HG03175 (cell line): ENCODE data around the gene C2CD4A.
A peak's percentile ranks its signal among the peaks of the same experiment; 100 is the strongest.
"Not testable (repeated sequence)": the region's sequence is repeated elsewhere in the genome, so short reads cannot be mapped to it uniquely, and the experiment has no call there.

ENCODE experiments used
- ATAC-seq: cut with Tn5 transposase; IDR thresholded peaks from one replicate; pipeline ENCODE4 v1.9.1; 2021; ENCODE audit warnings: mild to moderate bottlenecking, moderate library complexity; ENCODE audit not compliant: unreplicated experiment

Gene C2CD4A, protein sequence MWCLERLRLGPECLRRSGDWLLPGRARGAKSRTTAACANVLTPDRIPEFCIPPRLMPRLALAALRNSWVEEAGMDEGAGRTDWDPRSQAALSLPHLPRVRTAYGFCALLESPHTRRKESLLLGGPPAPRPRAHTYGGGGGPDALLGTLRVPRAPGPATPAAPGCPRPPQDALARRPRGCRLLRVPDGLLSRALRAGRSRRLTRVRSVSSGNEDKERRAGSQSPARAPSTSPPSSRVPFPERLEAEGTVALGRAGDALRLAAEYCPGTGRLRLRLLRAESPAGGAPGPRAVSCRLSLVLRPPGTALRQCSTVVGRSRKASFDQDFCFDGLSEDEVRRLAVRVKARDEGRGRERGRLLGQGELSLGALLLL

GRCh38 chr15:62066663-62067447 is at the start of gene C2CD4A:
C2CD4A (plus strand) TSS chr15:62066977; CDS start chr15:62067614, 637 bp downstream.
- peak; percentile 38 for ATAC-seq

- ATAC-seq: no peak
These were observed 46.1 kb upstream of the C2CD4A start for GRCh38 chr15:62020576-62021160.

- ATAC-seq: no peak
These were observed 44.7 kb upstream of the C2CD4A start for GRCh38 chr15:62021991-62022600.

DNA sequence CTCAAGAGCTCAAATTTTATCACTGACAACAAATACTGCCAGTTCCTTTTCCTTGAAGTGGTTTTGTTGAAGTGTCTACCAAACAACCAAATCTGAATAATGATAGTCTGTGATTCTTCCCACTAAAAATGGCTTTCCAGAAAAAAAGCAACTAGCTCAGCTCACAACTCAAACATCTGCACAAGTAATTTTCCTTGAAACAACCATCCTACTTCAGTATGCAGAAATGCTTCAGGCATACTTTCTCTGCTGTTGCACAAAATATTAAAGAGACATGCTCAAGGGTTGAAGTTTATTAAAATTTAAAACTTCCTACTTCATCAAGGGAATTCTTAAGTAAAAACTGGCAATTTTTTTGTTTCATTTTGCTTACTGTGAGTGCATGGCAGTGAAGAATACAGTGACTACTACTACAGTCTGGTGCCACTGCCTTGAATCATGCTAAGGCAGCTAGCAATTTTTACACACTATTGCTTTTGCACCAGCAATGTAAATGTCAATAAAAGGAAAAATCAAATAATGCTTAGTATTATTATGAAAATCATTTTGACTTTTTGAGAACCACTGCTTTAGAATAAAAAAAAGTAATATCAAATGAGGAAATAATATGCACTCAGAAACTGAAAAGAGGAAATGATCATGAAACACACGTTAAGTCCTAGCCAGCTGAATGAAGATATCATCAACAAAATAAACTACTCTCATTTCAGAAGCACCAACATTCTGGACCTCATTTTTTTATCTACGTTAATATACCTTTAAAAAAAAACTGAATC is 40.1 kb upstream of the C2CD4A start:
- peak; percentile 76 for ATAC-seq

- peak; percentile 24 for ATAC-seq
These were observed 39.6 kb upstream of the C2CD4A start for GRCh38 chr15:62027263-62027565.

- ATAC-seq: no peak
These were observed 38.9 kb upstream of the C2CD4A start for GRCh38 chr15:62027916-62028315.

DNA sequence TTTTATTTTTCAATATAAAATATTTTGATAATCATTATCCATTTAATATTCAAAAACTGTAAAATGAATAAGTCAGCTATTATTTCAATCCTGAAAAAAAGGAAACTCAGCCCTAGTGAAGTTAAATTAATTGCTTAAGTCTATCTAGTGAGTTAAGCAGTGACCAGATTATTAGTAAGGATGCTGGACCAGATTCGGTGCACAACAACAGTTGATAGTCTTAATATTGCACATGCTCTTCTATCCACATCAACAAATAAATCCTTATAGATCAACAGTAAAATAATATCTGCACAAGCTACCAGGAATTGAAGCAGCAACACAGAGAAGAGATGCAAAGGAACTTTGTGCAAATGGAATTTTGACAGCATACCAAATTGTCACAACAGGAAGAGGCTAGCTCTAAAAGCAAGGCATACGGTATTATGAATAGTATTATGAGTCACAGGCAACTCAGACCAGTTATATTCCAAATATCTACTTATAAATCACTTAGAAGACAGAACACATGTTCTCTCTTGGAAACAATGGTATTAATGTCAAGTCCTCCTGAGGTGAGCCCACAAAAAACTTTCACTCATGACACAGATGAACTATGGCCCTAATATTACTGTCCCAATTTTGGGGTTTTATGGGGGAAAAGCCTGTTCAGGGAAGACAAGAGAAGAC is 31.4 kb upstream of the C2CD4A start:
- no peak for ATAC-seq

GRCh38 chr15:62046078-62046743 is 20.6 kb upstream of the C2CD4A start:
- peak; percentile 70 for ATAC-seq

DNA sequence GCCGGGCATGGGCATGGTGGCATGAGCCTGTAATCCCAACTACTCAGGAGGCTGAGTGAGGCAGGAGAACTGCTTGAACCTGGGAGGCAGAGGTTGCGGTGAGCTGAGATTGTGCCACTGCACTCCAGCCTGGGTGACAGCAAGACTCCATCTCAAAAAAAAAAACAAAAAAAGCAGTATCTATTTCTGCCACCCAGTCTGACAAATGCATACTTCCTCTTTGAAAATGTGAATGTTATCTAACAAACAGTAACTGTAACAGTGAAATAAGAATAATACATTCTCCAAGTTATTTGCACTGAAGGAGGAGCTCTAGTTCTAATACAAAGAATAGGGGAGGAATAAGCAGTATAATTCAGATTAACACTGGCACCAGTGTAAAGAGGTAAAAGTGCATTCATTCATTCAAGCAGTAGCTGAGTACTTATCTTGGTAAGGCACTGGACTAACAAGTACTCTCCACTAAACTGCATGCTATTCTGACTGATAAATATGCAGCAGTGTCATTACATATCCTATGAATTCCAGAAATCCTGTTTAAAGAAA is 19.4 kb upstream of the C2CD4A start:
- ATAC-seq: no peak

DNA sequence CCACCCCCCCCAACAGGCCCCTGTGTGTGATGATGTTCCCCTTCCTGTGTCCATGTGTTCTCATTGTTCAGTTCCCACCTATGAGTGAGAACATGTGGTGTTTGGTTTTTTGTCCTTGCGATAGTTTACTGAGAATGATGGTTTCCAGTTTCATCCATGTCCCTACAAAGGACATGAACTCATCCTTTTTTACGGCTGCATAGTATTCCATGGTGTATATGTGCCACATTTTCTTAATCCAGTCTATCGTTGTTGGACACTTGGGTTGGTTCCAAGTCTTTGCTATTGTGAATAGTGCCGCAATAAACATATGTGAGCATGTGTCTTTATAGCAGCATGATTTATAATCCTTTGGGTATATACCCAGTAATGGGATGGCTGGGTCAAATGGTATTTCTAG is 18.5 kb upstream of the C2CD4A start:
- ATAC-seq: not testable (repeated sequence)

GRCh38 chr15:62050115-62050514 is 16.7 kb upstream of the C2CD4A start:
- ATAC-seq: no peak

DNA sequence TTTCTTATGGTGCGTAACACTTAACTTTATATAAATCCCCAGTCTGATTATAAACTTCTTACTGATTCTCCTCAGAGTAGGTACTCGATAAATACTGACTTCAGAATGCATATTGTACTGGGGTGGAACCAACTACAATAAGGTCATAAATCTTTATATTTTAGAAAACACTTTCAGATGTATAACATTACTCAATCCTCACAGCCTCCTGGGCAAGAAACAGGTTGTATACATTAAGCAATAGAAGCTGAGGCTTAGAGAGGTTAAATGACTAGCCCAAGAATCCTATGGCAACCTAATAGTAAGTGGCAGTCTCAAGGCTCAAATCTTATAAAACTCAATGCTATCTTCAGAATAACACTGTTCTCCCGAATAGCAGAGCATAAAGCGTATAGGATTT is 15.6 kb upstream of the C2CD4A start:
- no peak for ATAC-seq

DNA sequence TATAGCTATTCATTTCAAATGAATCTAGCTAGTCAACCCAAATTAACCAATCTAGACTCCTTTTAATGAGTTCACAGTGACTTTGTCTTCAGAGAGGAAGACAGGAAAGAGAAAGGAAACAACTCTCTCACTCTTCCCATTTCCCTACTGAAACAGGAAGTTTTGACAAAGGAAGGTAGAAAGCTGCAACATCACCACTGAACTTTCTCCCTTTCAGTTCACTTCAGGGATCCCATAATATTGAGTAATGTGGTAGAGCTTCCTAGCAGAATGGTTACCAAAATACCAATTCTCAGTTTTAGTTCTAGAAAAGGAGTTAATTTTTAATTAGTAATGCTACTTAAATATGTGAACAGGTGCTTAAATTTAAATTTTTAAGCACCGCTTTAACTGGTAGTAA is 14.1 kb upstream of the C2CD4A start:
- no peak for ATAC-seq

- no peak for ATAC-seq
These were observed 13.2 kb upstream of the C2CD4A start for GRCh38 chr15:62053439-62054085.

GRCh38 chr15:62054979-62055378 is 11.8 kb upstream of the C2CD4A start:
- ATAC-seq: no peak

- no peak for ATAC-seq
These were observed 9.3 kb upstream of the C2CD4A start for GRCh38 chr15:62057341-62057980.

DNA sequence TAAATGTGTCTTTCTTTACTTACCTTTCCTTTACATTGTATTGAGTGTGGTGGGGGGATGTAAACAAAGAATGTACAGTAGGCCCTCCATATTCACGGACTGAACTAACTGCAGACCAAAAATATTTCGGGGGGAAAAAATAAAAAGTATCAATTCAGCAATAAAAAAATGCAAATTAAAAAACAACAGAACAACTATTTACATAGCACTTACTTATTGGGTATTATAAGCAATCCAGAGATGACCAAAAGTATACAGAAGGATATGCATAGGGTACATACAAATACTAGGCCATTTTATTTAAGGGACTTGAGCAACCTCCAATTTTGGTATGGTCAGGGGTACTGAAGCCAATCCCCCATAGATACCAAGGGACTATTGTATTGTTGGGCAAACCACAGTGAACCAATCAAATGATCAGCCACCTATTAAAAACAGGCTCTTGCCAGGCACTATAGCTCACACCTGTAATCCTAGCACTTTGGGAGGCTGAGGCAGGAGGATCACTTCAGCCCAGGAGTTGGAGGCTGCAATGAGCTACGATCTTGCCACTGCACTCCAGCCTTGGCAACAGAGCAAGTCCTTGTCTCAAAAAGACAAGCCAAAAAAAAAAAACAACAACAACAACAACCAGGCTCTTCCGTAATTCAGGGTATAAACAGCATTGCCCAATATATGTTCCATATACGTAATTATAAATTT is 8.3 kb upstream of the C2CD4A start:
- ATAC-seq: no peak
